Body of pancreas (tissue), 4 donors: ENCODE measurements around the gene RABGAP1.

Experiments
- CTCF ChIP-seq, 7 experiments: fragments of 450-650 bp in 4 of 7; fragments of 200-600 bp in 3 of 7; sonication (generic) in 3 of 7; IDR thresholded peaks; one replicate each; pipeline ENCODE4 v1.5.1; 2016 to 2019; ENCODE audit warnings: antibody characterized with exemption in 7 of 7
- POLR2A ChIP-seq, 3 donors: fragments of 450-650 bp; IDR thresholded peaks; one replicate each; pipeline ENCODE4 v1.6.1; 2016; ENCODE audit warnings: antibody characterized with exemption in 3 of 3, mild to moderate bottlenecking in 2 of 3

- TF ChIP-seq CTCF (IDR thresholded peaks at IDR 0.05) (no peak), POLR2A (IDR thresholded peaks at IDR 0.05) (no peak)
These were observed 143.4 kb downstream of the RABGAP1 start for GRCh38 chr9:123084256-123084655.
